K562 (cell line): Measurements from ENCODE around the gene SREBF1. TPM values are rescaled to one million over a fixed set of nuclear protein-coding genes. Genes with fewer than 3 reads are reported as not detected.

Experiments used
- ATAC-seq: fragments of 200-7000 bp; cut with Tn5 transposase; 3 replicates; pipeline ENCODE4 v1.9.1; 2020; ENCODE audit warnings: moderate library complexity
- BruUV-seq: library from RNA; stranded (reverse); fragments of 400-500 nt; replicated peaks from 2 replicates; lab custom pipeline; 2021; lab: Mats Ljungman, UMichigan
- CTCF ChIA-PET: fragments of 300-600 bp; formaldehyde crosslinking; extraction: SDS; loops from one replicate; lab custom pipeline; 2021; ENCODE audit warnings: low intra/inter-chr PET ratio; lab: Yijun Ruan, JAX
- POLR2A ChIA-PET: fragments of 300-600, 350-650 bp; sonication (Branson Sonifier 250); formaldehyde crosslinking; extraction: SDS; loops from one replicate; lab custom pipeline; 2021; ENCODE audit warnings: antibody characterized with exemption, inconsistent platforms; lab: Yijun Ruan, JAX
- DNase-seq, 4 experiments: peaks; one replicate each; pipeline versions ENCODE4 v3.0.0 to v3.0.0-alpha.2; 2011 to 2018; ENCODE audit warnings: low spot score in 3 of 4, mixed read lengths in 3 of 4; ENCODE audit errors: extremely low read depth in 1 of 4
- FAIRE-seq: peaks from 2 replicates; lab custom pipeline; 2011; peaks lifted over from hg19 to GRCh38; lab: Jason Lieb, UNC
- H2AFZ ChIP-seq: 2 replicates; pipeline ENCODE4 v1.6.0; 2011; ENCODE audit warnings: low read depth, low read length, control low read depth, inconsistent platforms
- H3K27ac ChIP-seq: fragments of 200-600 bp; 3 replicates; pipeline ENCODE4 v1.8.0; 2011; ENCODE audit warnings: low read depth, mild to moderate bottlenecking, control low read depth, inconsistent platforms, low read length, moderate library complexity, mixed read lengths; ENCODE audit errors: extremely low read depth
- H3K27me3 ChIP-seq, 2 experiments: fragments of 300-600 bp in 1 of 2; 2 replicates in 1 of 2; 3 replicates in 1 of 2; pipeline versions ENCODE4 v1.6.0 to v1.8.0; 2011; ENCODE audit warnings: inconsistent platforms in 2 of 2, low read length in 2 of 2, mild to moderate bottlenecking in 1 of 2, mixed read lengths in 1 of 2, moderate library complexity in 1 of 2; ENCODE audit not compliant: control insufficient read depth in 2 of 2, insufficient read depth in 2 of 2
- H3K36me3 ChIP-seq: fragments of 300-600 bp; 3 replicates; pipeline ENCODE4 v1.8.0; 2011; ENCODE audit warnings: mild to moderate bottlenecking, low read length, inconsistent platforms; ENCODE audit not compliant: control insufficient read depth, insufficient read depth
- H3K4me1 ChIP-seq, 2 experiments: fragments of 200-600 bp in 1 of 2; replicated peaks in 1 of 2; 2 replicates in 1 of 2; 3 replicates in 1 of 2; pipeline versions ENCODE4 v1.5.1 to v1.8.0; 2011; ENCODE audit warnings: inconsistent platforms in 2 of 2, low read length in 2 of 2, mild to moderate bottlenecking in 1 of 2, mixed read lengths in 1 of 2, moderate library complexity in 1 of 2; ENCODE audit not compliant: control insufficient read depth in 2 of 2, insufficient read depth in 2 of 2
- H3K4me2 ChIP-seq: 2 replicates; pipeline ENCODE4 v1.6.1; 2011; ENCODE audit warnings: low read length, control low read depth, inconsistent platforms, mixed read lengths; ENCODE audit not compliant: insufficient read depth
- H3K4me3 ChIP-seq: fragments of 200-600 bp; sonication (generic), shearing (Covaris generic); 2 replicates; pipeline ENCODE4 v1.5.1; 2016; ENCODE audit warnings: control low read depth, inconsistent platforms
- H3K79me2 ChIP-seq: fragments of 200-600 bp; 3 replicates; pipeline ENCODE4 v1.8.0; 2011; ENCODE audit warnings: low read length, inconsistent platforms; ENCODE audit not compliant: control insufficient read depth, insufficient read depth
- H3K9ac ChIP-seq, 2 experiments: 2 replicates each; pipeline versions ENCODE4 v1.6.0 to v1.6.1; 2011; ENCODE audit warnings: low read depth in 2 of 2, low read length in 2 of 2, control low read depth in 1 of 2, inconsistent platforms in 1 of 2, mild to moderate bottlenecking in 1 of 2, mixed read lengths in 1 of 2; ENCODE audit not compliant: insufficient read depth in 1 of 2
- H3K9me1 ChIP-seq: one replicate; pipeline ENCODE4 v1.6.0; 2011; ENCODE audit warnings: inconsistent platforms, mild to moderate bottlenecking, low read length, moderate library complexity; ENCODE audit not compliant: control insufficient read depth, insufficient read depth
- H3K9me3 ChIP-seq: replicated peaks from 2 replicates; pipeline ENCODE4 v1.5.1; 2011; ENCODE audit warnings: low read depth, low read length, inconsistent platforms; ENCODE audit not compliant: control insufficient read depth, insufficient read depth
- H4K20me1 ChIP-seq: replicated peaks from 2 replicates; pipeline ENCODE4 v1.6.1; 2011; ENCODE audit warnings: low read length, inconsistent platforms, mixed read lengths; ENCODE audit not compliant: control insufficient read depth, insufficient read depth
- CREB3L1 ChIP-seq: fragments of 450-650 bp; IDR thresholded peaks from 2 replicates; pipeline ENCODE4 v1.6.1; 2014; ENCODE audit warnings: low read depth, mild to moderate bottlenecking, moderate library complexity, borderline replicate concordance
- FOXJ2 ChIP-seq: fragments of 200-800 bp; sonication (Bioruptor generic); IDR thresholded peaks from 2 replicates; pipeline ENCODE4 v1.6.1; 2016; ENCODE audit warnings: missing genetic modification characterization, missing compliant biosample characterization
- GABPB1 ChIP-seq: sonication (generic); formaldehyde crosslinking; IDR thresholded peaks from 2 replicates; pipeline ENCODE4 v1.8.0; 2022; ENCODE audit warnings: mild to moderate bottlenecking, missing genetic modification reagents
- GTF2A2 ChIP-seq: IDR thresholded peaks from 2 replicates; pipeline ENCODE4 v1.6.1; 2016; ENCODE audit warnings: mild to moderate bottlenecking, missing genetic modification characterization, missing compliant biosample characterization
- HNRNPUL1 ChIP-seq: fragments of 200-400 bp; formaldehyde crosslinking; IDR thresholded peaks from 2 replicates; pipeline ENCODE4 v1.6.1; 2017; ENCODE audit warnings: low read length
- IRF2 ChIP-seq: sonication (generic); formaldehyde crosslinking; IDR thresholded peaks from 2 replicates; pipeline ENCODE4 v1.8.1; 2022; ENCODE audit warnings: mild to moderate bottlenecking, missing genetic modification reagents
- NCOA6 ChIP-seq: fragments of 450-650 bp; IDR thresholded peaks from 2 replicates; pipeline ENCODE4 v1.6.1; 2017; ENCODE audit warnings: mild to moderate bottlenecking
- NCOR1 ChIP-seq: fragments of 450-650 bp; IDR thresholded peaks from 2 replicates; pipeline ENCODE4 v1.6.1; 2016; ENCODE audit warnings: mild to moderate bottlenecking, moderate library complexity
- SMAD3 ChIP-seq: fragments of 450-650 bp; formaldehyde crosslinking; conservative IDR thresholded peaks from 2 replicates; pipeline ENCODE4 v1.4.0; 2020; ENCODE audit warnings: mild to moderate bottlenecking
- TGIF2 ChIP-seq: sonication (generic); formaldehyde crosslinking; IDR thresholded peaks from 2 replicates; pipeline ENCODE4 v1.8.1; 2022; ENCODE audit warnings: mild to moderate bottlenecking, missing genetic modification reagents, moderate library complexity
- WHSC1 ChIP-seq: IDR thresholded peaks from one replicate; pipeline ENCODE4 v1.6.1; 2012; ENCODE audit warnings: low read length, control low read depth, inconsistent platforms
- ZNF354B ChIP-seq: fragments of 250-450 bp; sonication (Bioruptor Pico); IDR thresholded peaks from 2 replicates; pipeline ENCODE4 v1.4.0; 2020
- ZNF830 ChIP-seq: fragments of 250-450 bp; sonication (Bioruptor Pico); IDR thresholded peaks from 2 replicates; pipeline ENCODE4 v1.5.0; 2021; ENCODE audit warnings: mild to moderate bottlenecking
- WGBS: fragments of 100-300 bp; shearing (Covaris generic); methylation state at CpG from one replicate; pipeline ENCODE4 v1.1.6; 2016; ENCODE audit warnings: low coverage, mixed read lengths; ENCODE audit not compliant: insufficient coverage; ENCODE audit errors: missing lambda C conversion rate; 5-methylcytosine and 5-hydroxymethylcytosine counted together
- in situ Hi-C: fragments of 300-500 bp; cut with MboI; formaldehyde crosslinking; loops from 4 replicates; pipeline ENCODE4 v1.15.0; 2018; ENCODE audit warnings: inconsistent platforms, mixed read lengths
- intact Hi-C: fragments of 100-400 bp; cut with micrococcal nuclease; formaldehyde crosslinking; loops from 2 replicates; pipeline ENCODE4 v1.14.2; 2022
- polyA plus RNA-seq, 8 experiments: library from polyadenylated mRNA; depleted of rRNA in 4 of 8; stranded (reverse) in 5 of 8; unstranded in 3 of 8; fragments of >200 nt; fragmentation: Nextera tagmentation in 2 of 8; fragmentation: Illumina TruSeq in 1 of 8; extraction: Ambion mirVana in 2 of 8; extraction: Trizol in 1 of 8; gene quantifications; 2 replicates each; pipeline versions ENCODE4 v1.2.1 to v1.2.3, GENCODE V29; 2011 to 2014; ENCODE audit warnings: inconsistent platforms in 1 of 8, missing spikeins in 1 of 8
- total RNA-seq, 7 experiments: library from RNA; depleted of rRNA in 6 of 7; stranded (reverse); fragments of >200 nt in 6 of 7; fragmentation: Illumina TruSeq in 2 of 7; extraction: Trizol in 2 of 7; gene quantifications; 2 replicates each; pipeline versions ENCODE4 v1.2.1 to v1.2.3, GENCODE V29; 2011 to 2021; ENCODE audit warnings: low replicate concordance in 1 of 7
- TF ChIP-seq, protein P1 (sequence below): sonication (generic); IDR thresholded peaks from 2 replicates; pipeline ENCODE4 v1.6.1; 2016

The SREBF1 gene
- total and polyA plus RNA-seq, 9 of the 15 experiments (the other 6 are each of a cell fraction or from before 2014, with no cell fraction given): 1.6 to 169 (median 69.4) TPM

DNA sequence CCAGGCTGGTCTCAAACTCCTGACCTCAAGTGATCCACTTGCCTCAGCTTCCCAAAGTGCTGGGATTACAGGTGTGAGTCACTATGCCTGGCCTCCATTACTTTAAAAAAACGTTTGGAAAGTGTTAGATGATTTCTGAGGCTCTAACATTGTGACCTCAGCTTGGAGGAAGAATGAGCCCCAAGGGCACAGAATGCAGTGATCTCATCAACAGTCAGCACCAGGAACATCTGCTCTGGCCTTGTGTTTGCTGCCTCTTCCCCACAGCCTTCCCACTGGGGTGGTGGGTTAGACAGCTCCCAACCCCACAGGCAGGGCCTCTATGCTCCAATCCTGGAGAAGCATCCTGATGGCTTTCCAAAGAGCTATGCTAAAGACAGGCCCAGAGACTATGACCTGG lies 37.7 kb upstream of the SREBF1 start:
- in situ Hi-C loops (no loop called here), intact Hi-C loops (no loop called here)
- no peak for ATAC-seq
- no peak overlapping the region for H3K27ac ChIP-seq
- no peak overlapping the region for H2AFZ ChIP-seq
- no peaks in the 10 kb centered on the region for H3K79me2 ChIP-seq
- no peaks in the 10 kb centered on the region for H3K9me3 ChIP-seq
- 20% methylated on average over 1 of the region's 1 CpG for WGBS
- no peaks in the 10 kb centered on the region for H3K9me1 ChIP-seq
- no peak for FAIRE-seq
- no peak overlapping the region for H3K4me2 ChIP-seq
- ChIA-PET CTCF (no interaction called here), POLR2A (interaction anchor here (0.7 to 0.8 kb wide), 2 partner anchors 14 to 998 kb away, joined by 3 read pairs; no protein-coding TSS in a partner anchor)
- no peak for TF ChIP-seq CREB3L1
- no peak for TF ChIP-seq GTF2A2
- TF ChIP-seq FOXJ2 (tag): no peak
- no peak for TF ChIP-seq HNRNPUL1
- TF ChIP-seq IRF2 (CRISPR knock-in tag): no peak
- TF ChIP-seq TGIF2: no peak
- no peak for TF ChIP-seq NCOA6
- TF ChIP-seq, protein P1, sequence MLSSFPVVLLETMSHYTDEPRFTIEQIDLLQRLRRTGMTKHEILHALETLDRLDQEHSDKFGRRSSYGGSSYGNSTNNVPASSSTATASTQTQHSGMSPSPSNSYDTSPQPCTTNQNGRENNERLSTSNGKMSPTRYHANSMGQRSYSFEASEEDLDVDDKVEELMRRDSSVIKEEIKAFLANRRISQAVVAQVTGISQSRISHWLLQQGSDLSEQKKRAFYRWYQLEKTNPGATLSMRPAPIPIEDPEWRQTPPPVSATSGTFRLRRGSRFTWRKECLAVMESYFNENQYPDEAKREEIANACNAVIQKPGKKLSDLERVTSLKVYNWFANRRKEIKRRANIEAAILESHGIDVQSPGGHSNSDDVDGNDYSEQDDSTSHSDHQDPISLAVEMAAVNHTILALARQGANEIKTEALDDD: no peak
- no peak for TF ChIP-seq SMAD3 (CRISPR knock-in tag)
- no peak for TF ChIP-seq WHSC1
- TF ChIP-seq ZNF830 (CRISPR knock-in tag): no peak
- TF ChIP-seq ZNF354B (CRISPR knock-in tag): no peak
- no peak for TF ChIP-seq GABPB1 (CRISPR knock-in tag)
- TF ChIP-seq NCOR1: no peak
- H3K4me3 ChIP-seq: no peak overlapping the region
- H4K20me1 ChIP-seq: no peaks in the 10 kb centered on the region; the same call in 1 of the 2 replicates
- H3K9ac ChIP-seq: no peak overlapping the region
- H3K36me3 ChIP-seq: no peaks in the 10 kb centered on the region
- H3K4me1 ChIP-seq: no peaks in the 10 kb centered on the region
- H3K27me3 ChIP-seq: no peaks in the 10 kb centered on the region
- DNase-seq: no peak
- no TSS peak for BruUV-seq
